Common myeloid progenitor, CD34-positive (primary cell): ENCODE measurements around the gene PID1.

Experiments
- CTCF ChIA-PET: fragments of 350-600 bp; sonication (Branson Sonifier 250); formaldehyde crosslinking; loops from one replicate; lab custom pipeline; 2021; ENCODE audit warnings: antibody characterized with exemption; lab: Charles Lee
- POLR2A ChIA-PET: fragments of 350-600 bp; sonication (Branson Sonifier 250); formaldehyde crosslinking; loops from one replicate; lab custom pipeline; 2021; ENCODE audit warnings: antibody characterized with exemption; lab: Charles Lee
- DNase-seq, 3 donors: peaks; one replicate each; pipeline versions ENCODE4 v3.0.0 to v3.0.0-alpha.2; 2013
- H3K27ac ChIP-seq, 2 experiments: 1 replicate in 1 of 2; 2 replicates in 1 of 2; pipeline ENCODE4 v1.7.0; 2013; ENCODE audit warnings: inconsistent platforms in 2 of 2, low read length in 2 of 2, mild to moderate bottlenecking in 2 of 2, low read depth in 1 of 2, moderate library complexity in 1 of 2; ENCODE audit not compliant: severe bottlenecking in 2 of 2, insufficient read depth in 1 of 2, poor library complexity in 1 of 2
- H3K27me3 ChIP-seq, 5 experiments: replicated peaks in 2 of 5; 1 replicate in 3 of 5; 2 replicates in 2 of 5; pipeline versions ENCODE4 v1.6.1 to v1.7.0; 2013; ENCODE audit warnings: low read length in 4 of 5, mild to moderate bottlenecking in 2 of 5, moderate library complexity in 2 of 5, inconsistent platforms in 1 of 5; ENCODE audit not compliant: insufficient read depth in 5 of 5, control insufficient read depth in 4 of 5
- H3K36me3 ChIP-seq, 4 experiments: 1 replicate in 2 of 4; 2 replicates in 2 of 4; pipeline versions ENCODE4 v1.6.1 to v1.7.0; 2013; ENCODE audit warnings: low read length in 3 of 4, control low read depth in 1 of 4, mild to moderate bottlenecking in 1 of 4; ENCODE audit not compliant: control insufficient read depth in 4 of 4, insufficient read depth in 4 of 4
- H3K4me1 ChIP-seq, 4 experiments: 1 replicate in 3 of 4; 2 replicates in 1 of 4; pipeline versions ENCODE4 v1.6.1 to v1.7.1; 2013; ENCODE audit warnings: low read length in 3 of 4, mild to moderate bottlenecking in 3 of 4, control low read depth in 1 of 4, inconsistent platforms in 1 of 4, moderate library complexity in 1 of 4; ENCODE audit not compliant: control insufficient read depth in 4 of 4, insufficient read depth in 4 of 4; ENCODE audit errors: control extremely low read depth in 1 of 4
- H3K4me3 ChIP-seq, 7 experiments: 1 replicate in 4 of 7; 2 replicates in 3 of 7; pipeline versions ENCODE4 v1.5.1 to v1.7.0; 2013; ENCODE audit warnings: mild to moderate bottlenecking in 7 of 7, low read length in 6 of 7, moderate library complexity in 6 of 7, inconsistent platforms in 2 of 7, low read depth in 2 of 7, control low read depth in 1 of 7; ENCODE audit not compliant: insufficient read depth in 4 of 7, control insufficient read depth in 1 of 7; ENCODE audit errors: extremely low read depth in 1 of 7
- H3K9me3 ChIP-seq, 5 experiments: 1 replicate in 4 of 5; 2 replicates in 1 of 5; pipeline versions ENCODE4 v1.6.1 to v1.7.1; 2013; ENCODE audit warnings: low read length in 4 of 5, mild to moderate bottlenecking in 2 of 5, inconsistent platforms in 1 of 5, low read depth in 1 of 5, moderate library complexity in 1 of 5; ENCODE audit not compliant: control insufficient read depth in 4 of 5, insufficient read depth in 2 of 5; ENCODE audit errors: control extremely low read depth in 1 of 5
- WGBS: methylation state at CpG from one replicate; pipeline ENCODE4 v1.1.5; 2013; ENCODE audit not compliant: insufficient coverage; 5-methylcytosine and 5-hydroxymethylcytosine counted together

PID1 gene

GRCh38 chr2:229261599-229261998 is 9.5 kb downstream of the PID1 start:
- no peak overlapping the region for H3K27ac ChIP-seq
- ChIA-PET CTCF (no interaction called here), POLR2A (no interaction called here)
- WGBS = 83% methylated on average over 1 of the region's 1 CpG
- H3K27me3 ChIP-seq = peaks cover 0 to 2% (median 0%) of the 10 kb centered on the region in 5 experiments
- no peaks in the 10 kb centered on the region for H3K36me3 ChIP-seq
- no peak for DNase-seq
- H3K9me3 ChIP-seq = peaks cover 0 to 8% (median 2%) of the 10 kb centered on the region in 5 experiments
- no peak overlapping the region for H3K4me3 ChIP-seq
- H3K4me1 ChIP-seq = no peaks in the 10 kb centered on the region

GRCh38 chr2:229261076-229261475 is 10.0 kb downstream of the PID1 start:
- 79% methylated on average over 3 of the region's 3 CpGs for WGBS
- H3K36me3 ChIP-seq = no peaks in the 10 kb centered on the region
- CTCF ChIA-PET = no interaction called here

GRCh38 chr2:229257985-229258384 is 13.1 kb downstream of the PID1 start:
- Histone ChIP-seq H3K4me3 (no peak overlapping the region), H3K27me3 (no peaks in the 10 kb centered on the region), H3K36me3 (no peaks in the 10 kb centered on the region), H3K27ac (no peak overlapping the region), H3K9me3 (peaks cover 0 to 8% (median 2%) of the 10 kb centered on the region in 5 experiments), H3K4me1 (no peaks in the 10 kb centered on the region)
- CTCF ChIA-PET = no interaction called here
- DNase-seq = no peak
- WGBS = 91% methylated on average over 2 of the region's 2 CpGs
- POLR2A ChIA-PET = no interaction called here

More at GRCh38 chr2:229261076-229261475, 10.0 kb downstream of the PID1 start:
- H3K27me3 ChIP-seq = no peaks in the 10 kb centered on the region
- no peaks in the 10 kb centered on the region for H3K4me1 ChIP-seq
- H3K4me3 ChIP-seq = no peak overlapping the region
- DNase-seq = no peak
- POLR2A ChIA-PET = no interaction called here
- H3K27ac ChIP-seq = no peak overlapping the region
- H3K9me3 ChIP-seq = peaks cover 0 to 8% (median 2%) of the 10 kb centered on the region in 5 experiments

GRCh38 chr2:229256376-229256775 is 14.7 kb downstream of the PID1 start:
- Histone ChIP-seq H3K27ac (no peak overlapping the region), H3K9me3 (peaks cover 0 to 7% (median 2%) of the 10 kb centered on the region in 5 experiments), H3K4me1 (no peaks in the 10 kb centered on the region), H3K36me3 (no peaks in the 10 kb centered on the region), H3K4me3 (no peak overlapping the region), H3K27me3 (peaks cover 0 to 2% (median 0%) of the 10 kb centered on the region in 5 experiments)
- POLR2A ChIA-PET = interaction anchor here (0.8 kb wide), 1 partner anchor 18 kb away, joined by 3 read pairs; no protein-coding TSS in a partner anchor
- CTCF ChIA-PET = no interaction called here
- DNase-seq = no peak

- WGBS = 67% methylated on average over 3 of the region's 4 CpGs
- Histone ChIP-seq H3K27me3 (peaks cover 0 to 2% (median 0%) of the 10 kb centered on the region in 5 experiments), H3K4me1 (no peaks in the 10 kb centered on the region), H3K36me3 (no peaks in the 10 kb centered on the region), H3K4me3 (no peak overlapping the region), H3K9me3 (no peaks in the 10 kb centered on the region), H3K27ac (no peak overlapping the region)
- POLR2A ChIA-PET = no interaction called here
- CTCF ChIA-PET = interaction anchor here (1.0 kb wide), 1 partner anchor 38 kb away, joined by 3 read pairs; no protein-coding TSS in a partner anchor
- no peak for DNase-seq
Observed at GRCh38 chr2:229254206-229254605, 16.9 kb downstream of the PID1 start.

GRCh38 chr2:229252996-229253395 is 18.1 kb downstream of the PID1 start:
- no peak overlapping the region for H3K4me3 ChIP-seq
- CTCF ChIA-PET = no interaction called here
- no peak for DNase-seq
- POLR2A ChIA-PET = no interaction called here
- H3K27me3 ChIP-seq = peaks cover 0 to 2% (median 0%) of the 10 kb centered on the region in 5 experiments
- H3K27ac ChIP-seq = no peak overlapping the region
- H3K36me3 ChIP-seq = no peaks in the 10 kb centered on the region
- H3K9me3 ChIP-seq = no peaks in the 10 kb centered on the region
- no peaks in the 10 kb centered on the region for H3K4me1 ChIP-seq

- DNase-seq = no peak
- H3K27ac ChIP-seq = no peak overlapping the region
- CTCF ChIA-PET = no interaction called here
- 67% methylated on average over 1 of the region's 1 CpG for WGBS
- peaks cover 0 to 2% (median 0%) of the 10 kb centered on the region in 5 experiments for H3K27me3 ChIP-seq
- H3K4me1 ChIP-seq = no peaks in the 10 kb centered on the region
- H3K4me3 ChIP-seq = no peak overlapping the region
- H3K36me3 ChIP-seq = no peaks in the 10 kb centered on the region
- H3K9me3 ChIP-seq = no peaks in the 10 kb centered on the region
- POLR2A ChIA-PET = no interaction called here
Observed at GRCh38 chr2:229252280-229252679, 18.8 kb downstream of the PID1 start.
